HL-60/S4 (cell line): ENCODE data around the gene FHL3.

ENCODE experiments used
- in situ Hi-C: fragments of 300-500 bp; cut with MboI; formaldehyde crosslinking; loops from 2 replicates; pipeline ENCODE4 v1.14.3; 2022; ENCODE audit warnings: low sequenced_read_pairs

Gene FHL3, protein sequence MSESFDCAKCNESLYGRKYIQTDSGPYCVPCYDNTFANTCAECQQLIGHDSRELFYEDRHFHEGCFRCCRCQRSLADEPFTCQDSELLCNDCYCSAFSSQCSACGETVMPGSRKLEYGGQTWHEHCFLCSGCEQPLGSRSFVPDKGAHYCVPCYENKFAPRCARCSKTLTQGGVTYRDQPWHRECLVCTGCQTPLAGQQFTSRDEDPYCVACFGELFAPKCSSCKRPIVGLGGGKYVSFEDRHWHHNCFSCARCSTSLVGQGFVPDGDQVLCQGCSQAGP

GRCh38 chr1:38005195-38006007, at the start of gene FHL3:
Gene FHL3, minus strand, starts transcription at chr1:38005514. Its CDS starts 6,102 bp downstream, at chr1:37999412.
- in situ Hi-C loops, result loop anchor here (25.0 kb wide), 1 partner anchor 832 kb away; no protein-coding TSS in a partner anchor

- in situ Hi-C loops, result no loop called here
These were observed 48.2 kb upstream of the FHL3 start for GRCh38 chr1:38053416-38054091.

GRCh38 chr1:38052750-38053415, 47.6 kb upstream of the FHL3 start:
- in situ Hi-C loops, result no loop called here

- in situ Hi-C loops, result no loop called here
These were observed 45.8 kb upstream of the FHL3 start for GRCh38 chr1:38051079-38051543.

DNA sequence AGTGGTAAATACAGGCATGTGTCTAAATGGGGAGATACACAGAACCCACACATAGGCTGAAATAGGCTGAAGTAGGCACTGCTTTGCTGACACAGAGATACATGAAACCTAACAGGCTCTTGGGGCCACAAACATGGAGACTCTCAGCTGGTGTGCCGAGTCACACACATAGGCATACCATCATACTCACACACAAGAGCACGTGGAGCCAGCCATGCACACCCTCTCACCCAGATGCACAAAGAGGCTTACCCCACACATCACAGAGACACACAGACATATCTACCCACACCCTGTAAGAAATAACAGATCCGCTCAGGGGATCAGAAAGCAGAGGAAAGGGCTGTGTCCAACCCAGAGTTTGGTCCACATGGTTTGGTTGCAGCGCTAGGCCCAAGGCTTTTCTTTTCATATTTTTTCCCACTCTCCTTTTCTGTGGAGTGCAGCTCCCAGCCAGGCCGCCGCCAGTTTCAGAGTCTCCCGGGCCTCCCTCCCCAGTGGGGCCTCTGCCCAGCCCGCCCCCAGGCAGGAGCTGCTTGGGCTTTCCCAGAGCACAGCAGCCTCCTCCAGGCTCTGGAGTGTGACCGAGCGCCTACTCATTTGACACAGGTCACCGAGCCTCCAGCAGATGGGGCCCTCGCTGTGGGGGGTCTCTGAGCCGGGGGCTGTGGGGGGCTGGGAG, 45.2 kb upstream of the FHL3 start:
- in situ Hi-C loops, result no loop called here

DNA sequence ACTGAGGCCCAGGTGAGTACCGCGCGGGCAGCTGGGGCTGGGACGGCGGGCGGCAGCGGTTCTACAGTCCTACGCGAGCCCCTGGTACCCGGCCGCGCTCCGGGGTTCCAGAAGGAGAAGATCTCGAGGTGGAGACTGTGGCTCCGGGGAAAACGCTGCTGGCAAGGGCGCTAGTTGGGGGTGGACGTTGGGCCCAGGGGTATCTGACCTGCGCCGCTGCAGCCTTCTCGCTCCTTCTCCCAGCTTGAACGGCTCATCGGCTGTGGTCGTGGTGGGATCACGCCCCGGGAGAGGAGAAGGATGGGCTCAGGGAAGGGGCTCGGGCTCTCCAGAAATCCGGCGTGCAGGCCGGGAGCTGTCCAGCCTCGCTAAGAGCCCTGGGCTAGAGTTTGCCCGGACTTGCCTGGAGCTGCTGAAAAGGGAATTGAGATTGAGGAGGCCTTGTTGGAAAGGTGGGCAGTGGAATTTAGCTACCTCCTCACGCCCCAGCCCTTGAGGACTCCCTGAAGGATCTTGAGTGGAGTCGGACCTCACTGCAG, 42.4 kb upstream of the FHL3 start:
- in situ Hi-C loops, result no loop called here

GRCh38 chr1:38046884-38047602, 41.7 kb upstream of the FHL3 start:
- in situ Hi-C loops, result no loop called here

- in situ Hi-C loops, result no loop called here
These were observed 41.1 kb upstream of the FHL3 start, which contains the start of gene POU3F1 for GRCh38 chr1:38046333-38046883. Gene POU3F1, minus strand, starts transcription at chr1:38046793. Its CDS starts 50 bp downstream, at chr1:38046743.

GRCh38 chr1:38045401-38046332, 40.4 kb upstream of the FHL3 start:
- in situ Hi-C loops, result no loop called here

DNA sequence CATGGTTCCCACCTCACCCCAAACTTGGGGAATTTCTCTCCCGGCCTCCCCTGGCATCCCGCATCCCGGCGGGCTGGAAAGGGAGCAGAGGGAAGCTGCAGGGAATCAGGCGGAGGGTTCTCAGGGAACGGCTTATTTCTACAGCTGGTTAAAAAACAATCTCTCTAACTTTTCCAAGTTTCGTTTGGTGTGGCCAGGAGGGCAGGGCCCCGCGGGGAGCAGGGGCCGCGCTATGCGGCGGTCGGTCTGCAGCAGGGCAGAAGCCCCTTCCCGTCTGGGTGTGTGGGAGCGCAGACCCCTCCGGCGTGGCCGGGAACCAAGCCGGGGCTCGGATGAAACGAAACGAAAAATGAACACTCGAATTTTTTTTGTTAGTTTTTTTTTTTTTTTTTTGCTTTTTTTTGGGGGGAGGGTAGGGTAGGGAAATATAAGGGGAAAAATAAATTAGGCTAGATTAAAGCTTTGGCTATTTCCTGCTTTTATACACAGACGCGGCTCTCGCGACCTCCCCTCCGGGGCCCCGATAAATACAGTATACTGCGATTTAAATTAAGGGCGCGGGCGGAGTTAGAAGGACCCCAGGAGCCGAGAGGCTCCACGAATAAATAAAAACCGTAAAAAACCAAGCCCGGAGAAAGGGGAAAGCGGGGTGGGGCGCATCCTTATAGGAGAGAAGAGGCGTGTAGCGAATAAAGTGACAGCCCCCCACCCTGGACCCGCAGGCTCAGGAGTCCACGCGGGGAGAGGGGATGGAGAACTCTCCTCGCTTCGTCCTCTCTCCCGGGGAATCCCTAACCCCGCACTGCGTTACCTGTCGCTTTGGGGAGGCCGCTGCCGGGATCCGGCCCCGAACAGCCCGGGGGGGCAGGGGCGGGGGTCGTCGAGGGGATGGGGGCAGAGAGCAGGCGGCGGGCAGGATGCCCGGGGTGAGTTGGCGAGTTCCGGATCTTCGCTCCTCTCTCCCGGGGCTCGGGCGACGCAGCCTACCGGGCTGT, 39.2 kb upstream of the FHL3 start:
- in situ Hi-C loops, result no loop called here

- in situ Hi-C loops, result no loop called here
These were observed 37.9 kb upstream of the FHL3 start for GRCh38 chr1:38043036-38043747.

- in situ Hi-C loops, result no loop called here
These were observed 36.9 kb upstream of the FHL3 start for GRCh38 chr1:38041936-38042834.

DNA sequence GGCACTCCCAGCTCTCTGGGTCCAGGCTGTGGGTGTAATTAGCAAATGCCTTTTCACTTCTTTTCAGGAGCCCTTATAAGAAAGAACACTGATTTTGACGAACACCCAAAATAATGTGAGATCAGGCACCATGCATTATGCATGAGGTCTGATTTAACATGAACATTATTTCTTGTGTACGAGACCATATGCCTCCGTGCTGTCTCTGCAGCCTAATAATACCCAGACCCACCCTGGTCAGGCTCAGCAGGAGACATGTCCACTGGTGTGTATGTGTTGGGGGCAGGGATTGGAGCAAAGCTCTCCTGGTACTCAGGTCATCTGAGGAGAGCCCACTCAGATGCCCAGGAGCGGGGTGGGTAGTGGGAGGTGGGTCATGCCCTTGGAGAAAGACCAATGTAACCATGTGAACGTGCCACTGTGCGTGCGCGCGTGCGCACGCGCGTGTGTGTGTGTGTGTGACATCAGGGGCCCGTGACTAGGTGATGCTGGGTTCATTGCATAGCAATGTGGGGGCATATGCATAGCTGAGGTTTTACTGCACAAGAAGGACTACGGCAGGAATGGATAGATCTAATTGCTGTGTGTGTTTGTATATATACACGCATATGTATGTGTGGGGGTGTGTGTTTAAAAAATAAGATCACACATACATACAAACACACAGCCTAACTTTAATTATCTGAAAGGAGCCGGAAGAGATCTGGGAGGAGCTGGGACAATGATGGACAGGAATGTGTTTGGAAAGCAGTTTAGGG, 34.2 kb upstream of the FHL3 start:
- in situ Hi-C loops, result no loop called here

- in situ Hi-C loops, result no loop called here
These were observed 33.5 kb upstream of the FHL3 start for GRCh38 chr1:38038861-38039260.
